GM19025 (cell line): ENCODE results near the gene IMP3.
"Not testable (repeated sequence)": the region's sequence is repeated elsewhere in the genome, so short reads cannot be mapped to it uniquely, and the experiment has no call there.

Experiments
- ATAC-seq: cut with Tn5 transposase; IDR thresholded peaks from one replicate; pipeline ENCODE4 v1.9.1; 2021; ENCODE audit warnings: mild to moderate bottlenecking, low read depth, moderate library complexity; ENCODE audit not compliant: unreplicated experiment

The IMP3 gene

GRCh38 chr15:75639709-75640482, at the start of gene IMP3:
IMP3 (minus strand) TSS chr15:75640224; CDS start chr15:75640168, 56 bp downstream.
- peak; percentile 91 for ATAC-seq

GRCh38 chr15:75689429-75689828, 49.4 kb upstream of the IMP3 start:
- ATAC-seq: not testable (repeated sequence)

- no peak for ATAC-seq
Observed at GRCh38 chr15:75688831-75689230, 48.8 kb upstream of the IMP3 start.

- no peak for ATAC-seq
Observed at GRCh38 chr15:75688278-75688557, 48.2 kb upstream of the IMP3 start.

GRCh38 chr15:75687486-75688277, 47.7 kb upstream of the IMP3 start:
- no peak for ATAC-seq

- not testable (repeated sequence) for ATAC-seq
Observed at GRCh38 chr15:75686212-75686642, 46.2 kb upstream of the IMP3 start.

GRCh38 chr15:75685195-75685594, 45.2 kb upstream of the IMP3 start:
- no peak for ATAC-seq

GRCh38 chr15:75684648-75685047, 44.6 kb upstream of the IMP3 start:
- no peak for ATAC-seq

- ATAC-seq: peak; percentile 49
Observed at GRCh38 chr15:75683646-75684312, 43.8 kb upstream of the IMP3 start.

GRCh38 chr15:75682181-75683135, 42.4 kb upstream of the IMP3 start:
- ATAC-seq: no peak

- no peak for ATAC-seq
Observed at GRCh38 chr15:75680007-75680789, 40.2 kb upstream of the IMP3 start.

GRCh38 chr15:75678324-75678690, 38.3 kb upstream of the IMP3 start:
- not testable (repeated sequence) for ATAC-seq

GRCh38 chr15:75677465-75678323, 37.7 kb upstream of the IMP3 start:
- ATAC-seq: no peak

GRCh38 chr15:75676688-75677464, 36.9 kb upstream of the IMP3 start:
- ATAC-seq: no peak

GRCh38 chr15:75675579-75676404, 35.8 kb upstream of the IMP3 start:
- no peak for ATAC-seq

- no peak for ATAC-seq
Observed at GRCh38 chr15:75674366-75674765, 34.3 kb upstream of the IMP3 start.
